Esophagus squamous epithelium (tissue), 5 donors: ENCODE measurements around the gene TMEM131. TPM values are rescaled to one million over a fixed set of nuclear protein-coding genes. Genes with fewer than 3 reads are reported as not detected.

ENCODE experiments used
- DNase-seq: peaks from one replicate; lab custom pipeline; 2025; lab: John Stamatoyannopoulos, UW
- H3K27ac ChIP-seq, 4 donors: fragments of 200-600 bp; sonication (generic); one replicate each; pipeline ENCODE4 v1.5.1; 2016 to 2019; ENCODE audit warnings: mild to moderate bottlenecking in 1 of 4
- H3K27me3 ChIP-seq, 4 donors: fragments of 200-600 bp; sonication (generic); 1 replicate in 3 of 4; 2 replicates in 1 of 4; pipeline versions ENCODE4 v1.5.1 to v1.6.0; 2017 to 2021; ENCODE audit warnings: antibody characterized with exemption in 1 of 4
- H3K36me3 ChIP-seq, 3 donors: fragments of 200-600 bp; sonication (generic); one replicate each; pipeline ENCODE4 v1.5.1; 2016 to 2019
- H3K4me1 ChIP-seq, 3 donors: fragments of 200-600 bp; sonication (generic); one replicate each; pipeline ENCODE4 v1.5.1; 2017 to 2019
- H3K4me3 ChIP-seq, 4 donors: fragments of 200-600 bp; sonication (generic); 1 replicate in 3 of 4; 2 replicates in 1 of 4; pipeline ENCODE4 v1.5.1; 2016 to 2019; ENCODE audit warnings: mild to moderate bottlenecking in 2 of 4, moderate library complexity in 1 of 4
- H3K9me3 ChIP-seq, 3 donors: fragments of 200-600 bp; sonication (generic); one replicate each; pipeline ENCODE4 v1.5.1; 2016 to 2019
- POLR2A ChIP-seq, 4 donors: fragments of 450-650 bp; IDR thresholded peaks; one replicate each; pipeline ENCODE4 v1.6.1; 2017; ENCODE audit warnings: antibody characterized with exemption in 4 of 4, mild to moderate bottlenecking in 4 of 4, moderate library complexity in 3 of 4
- WGBS, 2 donors: methylation state at CpG; one replicate each; pipeline ENCODE4 v1.1.5; 2018; 5-methylcytosine and 5-hydroxymethylcytosine counted together
- intact Hi-C: fragments of 100-400 bp; cut with DNase I; formaldehyde crosslinking; loops from one replicate; pipeline ENCODE4 v1.15.0; 2022
- total RNA-seq, 4 donors: library from RNA; depleted of rRNA; stranded (reverse); fragments of >200 nt; gene quantifications; one replicate each; pipeline ENCODE4 v1.1.0, GENCODE V29; 2016
- TF ChIP-seq, protein P1 (sequence below), 6 experiments: fragments of 450-650 bp in 4 of 6; fragments of 200-600 bp in 2 of 6; sonication (generic) in 2 of 6; IDR thresholded peaks; one replicate each; pipeline ENCODE4 v1.5.1; 2016 to 2019; ENCODE audit warnings: antibody characterized with exemption in 6 of 6, mild to moderate bottlenecking in 4 of 6, moderate library complexity in 4 of 6
- donor health status: DM: yes; HTN: yes; CAD: no.

The TMEM131 gene
- total RNA-seq, 4 donors from 2014 or later = 24.2 to 36.4 (median 28.1) TPM

- Histone ChIP-seq H3K9me3 (peaks cover 0 to 4% (median 0%) of the 10 kb centered on the region in 3 donors), H3K36me3 (no peaks in the 10 kb centered on the region), H3K27me3 (no peaks in the 10 kb centered on the region), H3K4me3 (no peak overlapping the region), H3K4me1 (no peaks in the 10 kb centered on the region), H3K27ac (no peak overlapping the region)
- TF ChIP-seq, protein P1, sequence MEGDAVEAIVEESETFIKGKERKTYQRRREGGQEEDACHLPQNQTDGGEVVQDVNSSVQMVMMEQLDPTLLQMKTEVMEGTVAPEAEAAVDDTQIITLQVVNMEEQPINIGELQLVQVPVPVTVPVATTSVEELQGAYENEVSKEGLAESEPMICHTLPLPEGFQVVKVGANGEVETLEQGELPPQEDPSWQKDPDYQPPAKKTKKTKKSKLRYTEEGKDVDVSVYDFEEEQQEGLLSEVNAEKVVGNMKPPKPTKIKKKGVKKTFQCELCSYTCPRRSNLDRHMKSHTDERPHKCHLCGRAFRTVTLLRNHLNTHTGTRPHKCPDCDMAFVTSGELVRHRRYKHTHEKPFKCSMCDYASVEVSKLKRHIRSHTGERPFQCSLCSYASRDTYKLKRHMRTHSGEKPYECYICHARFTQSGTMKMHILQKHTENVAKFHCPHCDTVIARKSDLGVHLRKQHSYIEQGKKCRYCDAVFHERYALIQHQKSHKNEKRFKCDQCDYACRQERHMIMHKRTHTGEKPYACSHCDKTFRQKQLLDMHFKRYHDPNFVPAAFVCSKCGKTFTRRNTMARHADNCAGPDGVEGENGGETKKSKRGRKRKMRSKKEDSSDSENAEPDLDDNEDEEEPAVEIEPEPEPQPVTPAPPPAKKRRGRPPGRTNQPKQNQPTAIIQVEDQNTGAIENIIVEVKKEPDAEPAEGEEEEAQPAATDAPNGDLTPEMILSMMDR (IDR thresholded peaks at IDR 0.05) = no peak
- no peak for TF ChIP-seq POLR2A (IDR thresholded peaks at IDR 0.05)
- intact Hi-C loops = no loop called here
- no peak for DNase-seq
- 77 to 85% methylated on average over 7 of the region's 7 CpGs for WGBS, 2 donors
These were observed 21.3 kb upstream of the TMEM131 start for GRCh38 chr2:98016908-98017670.

DNA sequence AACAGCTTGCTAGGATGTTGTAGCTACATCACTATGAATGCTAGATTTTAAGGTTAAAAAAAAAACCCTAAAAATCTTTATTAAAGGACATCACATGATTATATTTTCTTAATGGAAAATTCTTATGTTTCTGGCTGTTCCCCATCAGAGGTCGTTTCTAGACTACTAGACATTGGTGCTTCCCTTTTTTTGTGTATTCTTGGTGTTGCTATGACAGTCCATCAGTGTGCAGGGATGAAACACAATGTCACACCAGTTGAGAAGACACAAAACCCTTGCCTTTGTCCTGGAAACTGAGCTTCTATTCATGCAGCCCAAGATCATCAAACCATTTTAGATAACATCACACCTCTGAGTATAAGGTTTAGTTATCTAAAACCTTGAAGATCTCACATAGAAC lies 19.9 kb upstream of the TMEM131 start:
- H3K36me3 ChIP-seq = no peaks in the 10 kb centered on the region
- DNase-seq = no peak
- no peak overlapping the region for H3K4me3 ChIP-seq
- no peaks in the 10 kb centered on the region for H3K4me1 ChIP-seq
- 20 to 29% methylated on average over 1 of the region's 1 CpG for WGBS, 2 donors
- no peak overlapping the region for H3K27ac ChIP-seq
- TF ChIP-seq POLR2A (IDR thresholded peaks at IDR 0.05) = no peak
- TF ChIP-seq, protein P1 (IDR thresholded peaks at IDR 0.05) = no peak
- H3K27me3 ChIP-seq = no peaks in the 10 kb centered on the region
- intact Hi-C loops = no loop called here
- peaks cover 0 to 4% (median 0%) of the 10 kb centered on the region in 3 donors for H3K9me3 ChIP-seq

DNA sequence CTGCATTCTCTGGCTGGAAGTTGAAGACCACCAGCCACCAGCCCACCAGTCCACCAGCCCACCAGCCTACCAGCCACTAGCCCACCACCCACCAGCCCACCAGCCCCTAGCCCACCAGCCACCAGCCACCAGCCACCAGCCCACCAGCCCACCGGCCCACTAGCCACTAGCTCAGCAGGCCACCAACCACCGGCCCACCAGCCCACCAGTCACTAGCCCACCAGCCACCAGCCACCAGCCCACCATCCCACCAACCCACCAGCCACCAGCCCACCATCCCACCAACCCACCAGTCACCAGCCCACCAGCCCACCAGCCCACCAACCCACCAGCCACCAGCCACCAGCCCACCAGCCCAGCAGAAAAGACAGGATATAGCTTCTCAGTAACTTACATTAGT lies 18.6 kb upstream of the TMEM131 start:
- TF ChIP-seq, protein P1 (IDR thresholded peaks at IDR 0.05) = no peak
- TF ChIP-seq POLR2A (IDR thresholded peaks at IDR 0.05) = no peak
- Histone ChIP-seq H3K27me3 (no peaks in the 10 kb centered on the region), H3K9me3 (no peaks in the 10 kb centered on the region), H3K4me1 (no peaks in the 10 kb centered on the region), H3K36me3 (no peaks in the 10 kb centered on the region), H3K4me3 (no peak overlapping the region), H3K27ac (no peak overlapping the region)
- 100% methylated on average over 1 of the region's 2 CpGs; no CpG with 5 or more reads in 1 of the 2 donors for WGBS, 2 donors
- no peak for DNase-seq
- intact Hi-C loops = no loop called here

DNA sequence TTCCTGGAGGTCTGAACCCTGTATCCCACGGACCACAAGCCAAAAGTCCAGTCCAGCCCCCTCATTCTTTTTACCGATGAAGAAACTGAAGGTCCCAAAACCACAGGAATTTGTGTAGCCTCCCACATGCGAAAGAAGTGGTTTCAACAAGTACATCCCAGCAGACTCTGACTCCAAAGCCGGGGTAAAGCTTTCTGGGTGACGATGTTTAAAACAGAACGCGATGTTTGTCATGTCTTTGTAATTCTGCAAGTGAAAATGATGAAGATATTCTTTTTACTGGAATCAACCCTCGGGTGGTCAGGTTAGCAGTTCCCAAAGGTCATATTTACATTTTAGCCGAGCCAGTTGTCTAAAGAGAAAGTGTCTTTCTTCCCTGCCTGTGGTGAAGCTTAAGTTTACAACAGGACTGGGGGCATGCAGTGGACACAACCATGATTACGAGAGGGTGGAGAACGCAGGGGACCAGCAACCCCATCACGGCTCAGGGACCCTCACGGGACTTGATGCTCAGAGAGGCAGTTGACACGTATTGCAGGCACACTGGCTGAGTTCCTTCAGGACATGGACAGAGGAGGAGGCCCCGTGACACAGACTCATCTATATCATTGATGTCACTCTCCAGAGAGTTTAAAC lies 17.8 kb upstream of the TMEM131 start:
- intact Hi-C loops = no loop called here
- H3K4me3 ChIP-seq = peak overlapping the region in 1 of 4 donors; percentile 18
- no peaks in the 10 kb centered on the region for H3K27me3 ChIP-seq
- DNase-seq = no peak
- WGBS, 2 donors = 47 to 69% methylated on average over 12 to 15 of the region's 15 CpGs
- TF ChIP-seq POLR2A (IDR thresholded peaks at IDR 0.05) = no peak
- H3K9me3 ChIP-seq = no peaks in the 10 kb centered on the region
- H3K27ac ChIP-seq = no peak overlapping the region
- no peaks in the 10 kb centered on the region for H3K4me1 ChIP-seq
- H3K36me3 ChIP-seq = no peaks in the 10 kb centered on the region

- Histone ChIP-seq H3K9me3 (no peaks in the 10 kb centered on the region), H3K4me1 (no peaks in the 10 kb centered on the region), H3K4me3 (no peak overlapping the region), H3K27ac (no peak overlapping the region), H3K36me3 (no peaks in the 10 kb centered on the region), H3K27me3 (no peaks in the 10 kb centered on the region)
- intact Hi-C loops = no loop called here
- 72 to 93% methylated on average over 3 of the region's 3 CpGs for WGBS, 2 donors
- DNase-seq = no peak
- TF ChIP-seq, protein P1 (IDR thresholded peaks at IDR 0.05) = no peak
- TF ChIP-seq POLR2A (IDR thresholded peaks at IDR 0.05) = no peak
These were observed 16.8 kb upstream of the TMEM131 start for GRCh38 chr2:98012561-98012991.
